Uterus (tissue), 2 donors: ENCODE data around the gene PRSS22.

Experiments
- POLR2A ChIP-seq, 2 donors: fragments of 450-650 bp; IDR thresholded peaks; one replicate each; pipeline ENCODE4 v1.6.1; 2016; ENCODE audit warnings: antibody characterized with exemption in 2 of 2, mild to moderate bottlenecking in 1 of 2, moderate library complexity in 1 of 2
- TF ChIP-seq, protein P1 (sequence below), 4 experiments: fragments of 200-600 bp in 2 of 4; fragments of 450-650 bp in 2 of 4; sonication (generic) in 2 of 4; IDR thresholded peaks; one replicate each; pipeline ENCODE4 v1.5.1; 2016 to 2019; ENCODE audit warnings: antibody characterized with exemption in 4 of 4, mild to moderate bottlenecking in 2 of 4, moderate library complexity in 1 of 4

DNA sequence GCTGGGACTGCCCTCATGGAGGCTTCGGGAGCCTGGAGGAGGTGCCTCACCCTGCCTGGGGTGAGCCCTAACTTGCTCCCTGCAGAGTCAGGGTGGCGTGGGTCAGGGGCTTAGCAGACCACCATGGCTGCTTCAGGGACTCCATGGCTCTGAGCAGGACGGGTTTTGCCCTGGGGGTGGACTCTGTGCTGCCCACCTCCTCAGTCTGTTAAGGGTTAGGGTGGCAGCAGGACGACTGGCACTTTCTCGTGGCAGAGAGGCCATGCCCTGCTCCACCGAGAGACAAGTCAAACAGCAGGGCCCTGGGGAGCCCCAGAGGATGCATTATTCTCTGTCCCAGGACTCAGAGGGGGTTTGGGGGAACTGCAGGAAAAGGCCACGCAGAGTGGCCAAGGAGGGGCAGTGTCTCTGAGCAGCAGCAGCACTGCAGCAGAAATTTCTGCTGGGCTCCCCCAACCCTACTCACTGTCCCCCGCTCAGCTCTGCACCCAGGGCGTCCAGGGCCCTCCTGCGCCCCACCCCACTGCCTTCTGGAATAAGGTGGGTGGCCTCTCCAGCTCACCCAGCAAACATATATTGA, 1.8 kb upstream of the PRSS22 start:
- no peak for TF ChIP-seq POLR2A (IDR thresholded peaks at IDR 0.05)
- TF ChIP-seq, protein P1, sequence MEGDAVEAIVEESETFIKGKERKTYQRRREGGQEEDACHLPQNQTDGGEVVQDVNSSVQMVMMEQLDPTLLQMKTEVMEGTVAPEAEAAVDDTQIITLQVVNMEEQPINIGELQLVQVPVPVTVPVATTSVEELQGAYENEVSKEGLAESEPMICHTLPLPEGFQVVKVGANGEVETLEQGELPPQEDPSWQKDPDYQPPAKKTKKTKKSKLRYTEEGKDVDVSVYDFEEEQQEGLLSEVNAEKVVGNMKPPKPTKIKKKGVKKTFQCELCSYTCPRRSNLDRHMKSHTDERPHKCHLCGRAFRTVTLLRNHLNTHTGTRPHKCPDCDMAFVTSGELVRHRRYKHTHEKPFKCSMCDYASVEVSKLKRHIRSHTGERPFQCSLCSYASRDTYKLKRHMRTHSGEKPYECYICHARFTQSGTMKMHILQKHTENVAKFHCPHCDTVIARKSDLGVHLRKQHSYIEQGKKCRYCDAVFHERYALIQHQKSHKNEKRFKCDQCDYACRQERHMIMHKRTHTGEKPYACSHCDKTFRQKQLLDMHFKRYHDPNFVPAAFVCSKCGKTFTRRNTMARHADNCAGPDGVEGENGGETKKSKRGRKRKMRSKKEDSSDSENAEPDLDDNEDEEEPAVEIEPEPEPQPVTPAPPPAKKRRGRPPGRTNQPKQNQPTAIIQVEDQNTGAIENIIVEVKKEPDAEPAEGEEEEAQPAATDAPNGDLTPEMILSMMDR (IDR thresholded peaks at IDR 0.05), result no peak
